Measurements from ENCODE around the gene FBH1.

GRCh38 chr10:5924889-5925288, 34.8 kb downstream of the FBH1 start:
- TF ChIP-seq POLR2AphosphoS5 (IDR thresholded peaks at IDR 0.05; ENCODE audit: low read depth) (no peak), REST (IDR thresholded peaks at IDR 0.05; ENCODE audit: unreplicated experiment) (no peak), EZH2 (IDR thresholded peaks at IDR 0.05; ENCODE audit: low read depth, unreplicated experiment) (no peak), EZH2phosphoT487 (IDR thresholded peaks at IDR 0.05; ENCODE audit: unreplicated experiment) (no peak), CREB1 (CRISPR knock-in tag; IDR thresholded peaks at IDR 0.05; ENCODE audit: low read depth) (no peak), JUNB (IDR thresholded peaks at IDR 0.05; ENCODE audit: unreplicated experiment) (no peak), STAT1 (IDR thresholded peaks at IDR 0.05; ENCODE audit: unreplicated experiment) (no peak), NANOG (IDR thresholded peaks at IDR 0.05; ENCODE audit: borderline replicate concordance) (no peak)
- TF ChIP-seq, protein P1, sequence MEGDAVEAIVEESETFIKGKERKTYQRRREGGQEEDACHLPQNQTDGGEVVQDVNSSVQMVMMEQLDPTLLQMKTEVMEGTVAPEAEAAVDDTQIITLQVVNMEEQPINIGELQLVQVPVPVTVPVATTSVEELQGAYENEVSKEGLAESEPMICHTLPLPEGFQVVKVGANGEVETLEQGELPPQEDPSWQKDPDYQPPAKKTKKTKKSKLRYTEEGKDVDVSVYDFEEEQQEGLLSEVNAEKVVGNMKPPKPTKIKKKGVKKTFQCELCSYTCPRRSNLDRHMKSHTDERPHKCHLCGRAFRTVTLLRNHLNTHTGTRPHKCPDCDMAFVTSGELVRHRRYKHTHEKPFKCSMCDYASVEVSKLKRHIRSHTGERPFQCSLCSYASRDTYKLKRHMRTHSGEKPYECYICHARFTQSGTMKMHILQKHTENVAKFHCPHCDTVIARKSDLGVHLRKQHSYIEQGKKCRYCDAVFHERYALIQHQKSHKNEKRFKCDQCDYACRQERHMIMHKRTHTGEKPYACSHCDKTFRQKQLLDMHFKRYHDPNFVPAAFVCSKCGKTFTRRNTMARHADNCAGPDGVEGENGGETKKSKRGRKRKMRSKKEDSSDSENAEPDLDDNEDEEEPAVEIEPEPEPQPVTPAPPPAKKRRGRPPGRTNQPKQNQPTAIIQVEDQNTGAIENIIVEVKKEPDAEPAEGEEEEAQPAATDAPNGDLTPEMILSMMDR (conservative IDR thresholded peaks at IDR 0.05; ENCODE audit: low read depth in 2 of 2), result no peak
